Neural cell (in vitro differentiated cells): ENCODE data around the gene OR2L13. TPM values are rescaled to one million over a fixed set of nuclear protein-coding genes. Genes with fewer than 3 reads are reported as not detected.

Source experiments
- H2AFZ ChIP-seq: fragments of 200-600, 300-800 bp; sonication (generic), shearing (Covaris generic); 2 replicates; pipeline ENCODE4 v1.6.0; 2014; ENCODE audit warnings: low read depth, mild to moderate bottlenecking, antibody characterized with exemption, low read length, moderate library complexity
- H3F3A ChIP-seq: fragments of 200-600 bp; shearing (Covaris generic); 2 replicates; pipeline ENCODE4 v1.6.1; 2016; ENCODE audit warnings: mild to moderate bottlenecking, moderate library complexity, mixed read lengths, antibody characterized with exemption, low read length; ENCODE audit not compliant: insufficient read depth, poor library complexity, severe bottlenecking
- H3K27ac ChIP-seq: fragments of 200-600, 300-800 bp; sonication (generic), shearing (Covaris generic); 2 replicates; pipeline ENCODE4 v1.5.1; 2014; ENCODE audit warnings: mild to moderate bottlenecking, low read length, moderate library complexity
- H3K27me3 ChIP-seq: fragments of 300-800, 200-600 bp; sonication (generic), shearing (Covaris generic); 2 replicates; pipeline ENCODE4 v1.6.0; 2014; ENCODE audit warnings: mild to moderate bottlenecking, low read depth, low read length, moderate library complexity; ENCODE audit not compliant: insufficient read depth
- H3K36me3 ChIP-seq: fragments of 300-800, 200-600 bp; sonication (generic), shearing (Covaris generic); 2 replicates; pipeline ENCODE4 v1.5.1; 2014; ENCODE audit warnings: mild to moderate bottlenecking, antibody characterized with exemption, low read length, moderate library complexity; ENCODE audit not compliant: insufficient read depth
- H3K4me2 ChIP-seq: fragments of 300-800, 200-600 bp; sonication (generic), shearing (Covaris generic); 2 replicates; pipeline ENCODE4 v1.6.0; 2014; ENCODE audit warnings: mild to moderate bottlenecking, low read length
- H3K4me3 ChIP-seq: fragments of 300-800, 200-600 bp; sonication (generic), shearing (Covaris generic); 2 replicates; pipeline ENCODE4 v1.5.1; 2014; ENCODE audit warnings: mild to moderate bottlenecking, low read length, moderate library complexity
- H3K79me2 ChIP-seq: fragments of 200-600 bp; shearing (Covaris generic); replicated peaks from 2 replicates; pipeline ENCODE4 v1.6.0; 2014; ENCODE audit warnings: mild to moderate bottlenecking, low read length, moderate library complexity; ENCODE audit not compliant: insufficient read depth
- H3K9ac ChIP-seq: fragments of 300-800, 200-600 bp; sonication (generic), shearing (Covaris generic); 2 replicates; pipeline ENCODE4 v1.6.1; 2016; ENCODE audit warnings: mild to moderate bottlenecking, low read length, mixed read lengths
- H3K9me2 ChIP-seq: fragments of 200-600 bp; shearing (Covaris generic); 2 replicates; pipeline ENCODE4 v1.6.1; 2016; ENCODE audit warnings: mild to moderate bottlenecking, low read length, mixed read lengths; ENCODE audit not compliant: insufficient read depth
- H3K9me3 ChIP-seq: fragments of 200-600, 300-800 bp; sonication (generic), shearing (Covaris generic); 2 replicates; pipeline ENCODE4 v1.6.1; 2016; ENCODE audit warnings: mild to moderate bottlenecking, mixed run types, low read length, moderate library complexity, mixed read lengths
- H4K20me1 ChIP-seq: fragments of 200-600 bp; shearing (Covaris generic); 2 replicates; pipeline ENCODE4 v1.6.1; 2016; ENCODE audit warnings: mild to moderate bottlenecking, mixed run types; ENCODE audit not compliant: insufficient read depth
- EP300 ChIP-seq: fragments of 450-650 bp; conservative IDR thresholded peaks from 2 replicates; pipeline ENCODE4 v1.6.1; 2014; ENCODE audit warnings: antibody characterized with exemption, mild to moderate bottlenecking, moderate library complexity; ENCODE audit not compliant: poor library complexity, severe bottlenecking
- EZH2 ChIP-seq: fragments of 200-600, 300-800 bp; shearing (Covaris generic), sonication (generic); IDR thresholded peaks from 2 replicates; pipeline ENCODE4 v1.6.1; 2014; ENCODE audit warnings: antibody characterized with exemption, low read length, borderline replicate concordance, mild to moderate bottlenecking; ENCODE audit not compliant: insufficient read depth, poor library complexity, severe bottlenecking
- MXI1 ChIP-seq: fragments of 450-650 bp; conservative IDR thresholded peaks from 2 replicates; pipeline ENCODE4 v1.6.1; 2014; ENCODE audit warnings: antibody characterized with exemption, mild to moderate bottlenecking; ENCODE audit not compliant: poor library complexity, severe bottlenecking
- POLR2AphosphoS5 ChIP-seq: IDR thresholded peaks from 2 replicates; pipeline ENCODE4 v1.6.1; 2012
- RAD21 ChIP-seq: fragments of 450-650 bp; conservative IDR thresholded peaks from 2 replicates; pipeline ENCODE4 v1.6.1; 2014; ENCODE audit warnings: antibody characterized with exemption, mild to moderate bottlenecking, moderate library complexity
- SMC3 ChIP-seq: fragments of 450-650 bp; conservative IDR thresholded peaks from 2 replicates; pipeline ENCODE4 v1.6.1; 2014; ENCODE audit warnings: antibody characterized with exemption, mild to moderate bottlenecking, moderate library complexity; ENCODE audit not compliant: poor library complexity
- TAF1 ChIP-seq: IDR thresholded peaks from 2 replicates; pipeline ENCODE4 v1.6.1; 2012; ENCODE audit warnings: low read depth
- polyA plus RNA-seq: library from polyadenylated mRNA; depleted of rRNA; stranded (reverse); fragments of >200 nt; gene quantifications from 2 replicates; pipeline ENCODE4 v1.2.3, GENCODE V29; 2014
- TF ChIP-seq, protein P1 (sequence below): IDR thresholded peaks from 2 replicates; pipeline ENCODE4 v1.6.1; 2012; ENCODE audit warnings: borderline replicate concordance
- TF ChIP-seq, protein P2 (sequence below): fragments of 450-650 bp; IDR thresholded peaks from 2 replicates; pipeline ENCODE4 v1.5.1; 2014; ENCODE audit warnings: antibody characterized with exemption, mild to moderate bottlenecking, moderate library complexity; ENCODE audit not compliant: poor library complexity, severe bottlenecking

The OR2L13 gene
- polyA plus RNA-seq, 1 donor from 2014 or later: 1.2 TPM

DNA sequence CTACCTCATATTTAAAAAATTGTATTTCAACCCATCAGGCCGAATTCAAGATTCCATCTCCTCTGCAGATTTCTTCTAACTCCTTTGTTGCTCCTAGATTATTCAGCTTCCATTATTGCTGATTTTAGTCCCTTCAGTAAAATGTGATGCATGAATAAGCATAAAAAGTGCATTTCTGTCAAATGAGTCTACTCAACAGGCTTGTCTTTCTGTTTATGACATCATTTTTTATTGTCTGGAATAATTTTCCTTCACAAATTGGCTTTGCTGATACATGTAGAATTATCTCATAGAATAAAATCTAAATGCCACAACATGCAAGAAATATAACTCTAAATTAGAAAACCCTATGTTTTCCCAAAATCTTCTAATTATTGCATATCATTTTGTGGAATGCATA is 48.3 kb downstream of the OR2L13 start:
- no peaks in the 10 kb centered on the region for H3K79me2 ChIP-seq
- TF ChIP-seq, protein P1, sequence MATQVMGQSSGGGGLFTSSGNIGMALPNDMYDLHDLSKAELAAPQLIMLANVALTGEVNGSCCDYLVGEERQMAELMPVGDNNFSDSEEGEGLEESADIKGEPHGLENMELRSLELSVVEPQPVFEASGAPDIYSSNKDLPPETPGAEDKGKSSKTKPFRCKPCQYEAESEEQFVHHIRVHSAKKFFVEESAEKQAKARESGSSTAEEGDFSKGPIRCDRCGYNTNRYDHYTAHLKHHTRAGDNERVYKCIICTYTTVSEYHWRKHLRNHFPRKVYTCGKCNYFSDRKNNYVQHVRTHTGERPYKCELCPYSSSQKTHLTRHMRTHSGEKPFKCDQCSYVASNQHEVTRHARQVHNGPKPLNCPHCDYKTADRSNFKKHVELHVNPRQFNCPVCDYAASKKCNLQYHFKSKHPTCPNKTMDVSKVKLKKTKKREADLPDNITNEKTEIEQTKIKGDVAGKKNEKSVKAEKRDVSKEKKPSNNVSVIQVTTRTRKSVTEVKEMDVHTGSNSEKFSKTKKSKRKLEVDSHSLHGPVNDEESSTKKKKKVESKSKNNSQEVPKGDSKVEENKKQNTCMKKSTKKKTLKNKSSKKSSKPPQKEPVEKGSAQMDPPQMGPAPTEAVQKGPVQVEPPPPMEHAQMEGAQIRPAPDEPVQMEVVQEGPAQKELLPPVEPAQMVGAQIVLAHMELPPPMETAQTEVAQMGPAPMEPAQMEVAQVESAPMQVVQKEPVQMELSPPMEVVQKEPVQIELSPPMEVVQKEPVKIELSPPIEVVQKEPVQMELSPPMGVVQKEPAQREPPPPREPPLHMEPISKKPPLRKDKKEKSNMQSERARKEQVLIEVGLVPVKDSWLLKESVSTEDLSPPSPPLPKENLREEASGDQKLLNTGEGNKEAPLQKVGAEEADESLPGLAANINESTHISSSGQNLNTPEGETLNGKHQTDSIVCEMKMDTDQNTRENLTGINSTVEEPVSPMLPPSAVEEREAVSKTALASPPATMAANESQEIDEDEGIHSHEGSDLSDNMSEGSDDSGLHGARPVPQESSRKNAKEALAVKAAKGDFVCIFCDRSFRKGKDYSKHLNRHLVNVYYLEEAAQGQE: no peak
- TF ChIP-seq TAF1 (no peak), EZH2 (no peak), MXI1 (no peak), EP300 (no peak), RAD21 (no peak), SMC3 (no peak), POLR2AphosphoS5 (no peak)
- TF ChIP-seq, protein P2, sequence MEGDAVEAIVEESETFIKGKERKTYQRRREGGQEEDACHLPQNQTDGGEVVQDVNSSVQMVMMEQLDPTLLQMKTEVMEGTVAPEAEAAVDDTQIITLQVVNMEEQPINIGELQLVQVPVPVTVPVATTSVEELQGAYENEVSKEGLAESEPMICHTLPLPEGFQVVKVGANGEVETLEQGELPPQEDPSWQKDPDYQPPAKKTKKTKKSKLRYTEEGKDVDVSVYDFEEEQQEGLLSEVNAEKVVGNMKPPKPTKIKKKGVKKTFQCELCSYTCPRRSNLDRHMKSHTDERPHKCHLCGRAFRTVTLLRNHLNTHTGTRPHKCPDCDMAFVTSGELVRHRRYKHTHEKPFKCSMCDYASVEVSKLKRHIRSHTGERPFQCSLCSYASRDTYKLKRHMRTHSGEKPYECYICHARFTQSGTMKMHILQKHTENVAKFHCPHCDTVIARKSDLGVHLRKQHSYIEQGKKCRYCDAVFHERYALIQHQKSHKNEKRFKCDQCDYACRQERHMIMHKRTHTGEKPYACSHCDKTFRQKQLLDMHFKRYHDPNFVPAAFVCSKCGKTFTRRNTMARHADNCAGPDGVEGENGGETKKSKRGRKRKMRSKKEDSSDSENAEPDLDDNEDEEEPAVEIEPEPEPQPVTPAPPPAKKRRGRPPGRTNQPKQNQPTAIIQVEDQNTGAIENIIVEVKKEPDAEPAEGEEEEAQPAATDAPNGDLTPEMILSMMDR: no peak
- no peak overlapping the region for H3K4me3 ChIP-seq
- H2AFZ ChIP-seq: no peak overlapping the region
- no peaks in the 10 kb centered on the region for H3K36me3 ChIP-seq
- no peaks in the 10 kb centered on the region for H3F3A ChIP-seq
- H3K9me2 ChIP-seq: no peaks in the 10 kb centered on the region
- H3K4me2 ChIP-seq: no peak overlapping the region
- H3K27me3 ChIP-seq: no peaks in the 10 kb centered on the region
- H3K27ac ChIP-seq: no peak overlapping the region
- H3K9ac ChIP-seq: no peak overlapping the region
- no peaks in the 10 kb centered on the region for H3K9me3 ChIP-seq
- H4K20me1 ChIP-seq: no peaks in the 10 kb centered on the region

DNA sequence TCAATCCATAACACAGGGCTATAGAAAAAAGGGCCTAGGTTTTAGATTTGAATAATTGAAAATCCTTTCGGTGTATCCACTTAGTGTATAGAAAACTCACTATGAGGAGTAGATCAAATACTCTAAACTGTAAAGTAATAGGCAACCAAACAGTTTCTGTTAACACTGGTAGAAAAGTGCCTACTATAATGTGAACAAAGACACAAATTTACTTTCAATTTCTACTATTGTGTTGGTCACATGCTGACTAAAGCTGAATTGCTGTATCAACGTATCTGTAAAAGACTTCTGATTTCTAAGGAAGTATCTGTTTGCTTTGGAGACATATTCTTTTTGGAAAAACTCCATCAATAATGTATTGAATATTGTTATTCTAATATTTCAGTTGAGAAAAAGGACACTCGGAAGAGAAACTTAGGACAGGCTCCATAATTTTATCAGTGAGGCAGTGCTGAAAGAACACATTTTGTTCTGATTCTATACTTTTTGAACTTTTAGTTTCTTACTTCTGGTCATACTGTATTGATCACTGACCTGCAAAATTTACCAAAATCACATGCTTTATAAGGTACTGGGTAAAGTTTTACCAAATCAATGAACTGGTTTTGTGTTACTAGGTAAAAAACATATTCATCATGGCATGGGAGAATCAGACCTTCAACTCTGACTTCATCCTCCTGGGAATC is 49.7 kb downstream of the OR2L13 start, which contains the start of gene OR2M5:
Gene OR2M5 (plus strand): TSS at position 636 of the 686 bp plus-strand sequence. CDS start 0 bp downstream, at position 636.
- Histone ChIP-seq H4K20me1 (no peaks in the 10 kb centered on the region), H3K4me3 (no peak within 1 kb of the TSS), H3K9ac (no peak within 1 kb of the TSS), H3K36me3 (no peaks in the 10 kb centered on the region), H3K4me2 (no peak within 1 kb of the TSS), H3F3A (no peaks in the 10 kb centered on the region), H3K27me3 (no peaks in the 10 kb centered on the region), H3K79me2 (no peaks in the 10 kb centered on the region), H3K9me2 (no peaks in the 10 kb centered on the region), H2AFZ (no peak within 1 kb of the TSS), H3K9me3 (no peaks in the 10 kb centered on the region), H3K27ac (no peak within 1 kb of the TSS)
- TF ChIP-seq, protein P2: no peak
- no peak for TF ChIP-seq POLR2AphosphoS5
- TF ChIP-seq, protein P1: no peak
- no peak for TF ChIP-seq MXI1
- TF ChIP-seq EZH2: no peak
- TF ChIP-seq TAF1: no peak
- TF ChIP-seq EP300: no peak
- TF ChIP-seq SMC3: no peak
- TF ChIP-seq RAD21: no peak
